IMR-90 (cell line): ENCODE results near the gene GJB3.

Experiments used
- BHLHE40 ChIP-seq: fragments of 150-350 bp; IDR thresholded peaks from 2 replicates; pipeline ENCODE4 v1.6.1; 2016; ENCODE audit warnings: mild to moderate bottlenecking, low read depth, low read length
- CEBPB ChIP-seq: IDR thresholded peaks from 2 replicates; pipeline ENCODE4 v1.6.1; 2012; ENCODE audit warnings: low read depth, low read length, improper control_type of control experiment
- ELK1 ChIP-seq: fragments of 150-350 bp; IDR thresholded peaks from 2 replicates; pipeline ENCODE4 v1.6.1; 2016; ENCODE audit warnings: low read depth, mild to moderate bottlenecking, low read length, moderate library complexity, borderline replicate concordance
- MAZ ChIP-seq: IDR thresholded peaks from 2 replicates; pipeline ENCODE4 v1.6.1; 2012; ENCODE audit warnings: low read depth, mild to moderate bottlenecking, low read length, improper control_type of control experiment, moderate library complexity, borderline replicate concordance
- MXI1 ChIP-seq: IDR thresholded peaks from 2 replicates; pipeline ENCODE4 v1.6.1; 2012; ENCODE audit warnings: low read depth, mild to moderate bottlenecking, low read length, moderate library complexity, borderline replicate concordance
- NFE2L2 ChIP-seq: fragments of 150-350 bp; IDR thresholded peaks from 2 replicates; pipeline ENCODE4 v1.6.1; 2016; ENCODE audit warnings: low read depth, mild to moderate bottlenecking, low read length
- POLR2A ChIP-seq: IDR thresholded peaks from 2 replicates; pipeline ENCODE4 v1.6.1; 2012; ENCODE audit warnings: mild to moderate bottlenecking, low read depth, low read length
- RCOR1 ChIP-seq: IDR thresholded peaks from 2 replicates; pipeline ENCODE4 v1.6.1; 2012; ENCODE audit warnings: mild to moderate bottlenecking, low read length, improper control_type of control experiment; ENCODE audit not compliant: insufficient replicate concordance
- RFX5 ChIP-seq: IDR thresholded peaks from 2 replicates; pipeline ENCODE4 v1.8.0; 2012; ENCODE audit warnings: low read depth, mild to moderate bottlenecking, low read length, moderate library complexity
- SMC3 ChIP-seq: fragments of 150-350 bp; IDR thresholded peaks from 2 replicates; pipeline ENCODE4 v1.6.1; 2016; ENCODE audit warnings: low read depth, mild to moderate bottlenecking, antibody characterized with exemption, low read length, moderate library complexity
- USF2 ChIP-seq: fragments of 150-350 bp; IDR thresholded peaks from 2 replicates; pipeline ENCODE4 v1.6.1; 2017; ENCODE audit warnings: mild to moderate bottlenecking, antibody characterized with exemption, low read length, low read depth
- TF ChIP-seq, protein P1 (sequence below): conservative IDR thresholded peaks from 2 replicates; pipeline ENCODE4 v1.5.1; 2012; ENCODE audit warnings: mild to moderate bottlenecking, low read depth, low read length, improper control_type of control experiment

- no peak for TF ChIP-seq RFX5
- TF ChIP-seq BHLHE40 = no peak
- TF ChIP-seq POLR2A = no peak
- TF ChIP-seq, protein P1, sequence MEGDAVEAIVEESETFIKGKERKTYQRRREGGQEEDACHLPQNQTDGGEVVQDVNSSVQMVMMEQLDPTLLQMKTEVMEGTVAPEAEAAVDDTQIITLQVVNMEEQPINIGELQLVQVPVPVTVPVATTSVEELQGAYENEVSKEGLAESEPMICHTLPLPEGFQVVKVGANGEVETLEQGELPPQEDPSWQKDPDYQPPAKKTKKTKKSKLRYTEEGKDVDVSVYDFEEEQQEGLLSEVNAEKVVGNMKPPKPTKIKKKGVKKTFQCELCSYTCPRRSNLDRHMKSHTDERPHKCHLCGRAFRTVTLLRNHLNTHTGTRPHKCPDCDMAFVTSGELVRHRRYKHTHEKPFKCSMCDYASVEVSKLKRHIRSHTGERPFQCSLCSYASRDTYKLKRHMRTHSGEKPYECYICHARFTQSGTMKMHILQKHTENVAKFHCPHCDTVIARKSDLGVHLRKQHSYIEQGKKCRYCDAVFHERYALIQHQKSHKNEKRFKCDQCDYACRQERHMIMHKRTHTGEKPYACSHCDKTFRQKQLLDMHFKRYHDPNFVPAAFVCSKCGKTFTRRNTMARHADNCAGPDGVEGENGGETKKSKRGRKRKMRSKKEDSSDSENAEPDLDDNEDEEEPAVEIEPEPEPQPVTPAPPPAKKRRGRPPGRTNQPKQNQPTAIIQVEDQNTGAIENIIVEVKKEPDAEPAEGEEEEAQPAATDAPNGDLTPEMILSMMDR = no peak
- TF ChIP-seq CEBPB = no peak
- no peak for TF ChIP-seq ELK1
- TF ChIP-seq RCOR1 = no peak
- no peak for TF ChIP-seq MXI1
- no peak for TF ChIP-seq USF2
- no peak for TF ChIP-seq MAZ
- no peak for TF ChIP-seq NFE2L2
- TF ChIP-seq SMC3 = no peak
Measured at GRCh38 chr1:34761176-34761761, 19.7 kb upstream of the GJB3 start.
